ENCODE data around the gene PCBP4. TPM values are rescaled to one million over a fixed set of nuclear protein-coding genes. Genes with fewer than 3 reads are reported as not detected.

The PCBP4 gene
- polyA plus RNA-seq, 1 donor (not counting 4 experiments of a cell fraction or from before 2014, with no cell fraction given), result 25.2 TPM

- Histone ChIP-seq H3K4me2 (ENCODE audit: control insufficient read depth, extremely low read depth, insufficient read depth, low read depth, low read length) (no peak overlapping the region), H3K9me3 (ENCODE audit: control insufficient read depth, low read depth, low read length) (no peaks in the 10 kb centered on the region), H4K20me1 (ENCODE audit: control insufficient read depth, extremely low read depth, insufficient read depth, low read length) (no peaks in the 10 kb centered on the region), H2AFZ (ENCODE audit: control insufficient read depth, low read length) (no peak overlapping the region), H3K27ac (ENCODE audit: control insufficient read depth, insufficient read depth, low read length) (no peak overlapping the region), H3K79me2 (ENCODE audit: control insufficient read depth, insufficient read depth, low read length) (peaks cover 4% of the 10 kb centered on the region), H3K9ac (ENCODE audit: control insufficient read depth, extremely low read depth, insufficient read depth, low read length) (no peak overlapping the region), H3K9me1 (ENCODE audit: control insufficient read depth, extremely low read depth, insufficient read depth, low read length) (no peaks in the 10 kb centered on the region), H3K4me3 (ENCODE audit: control insufficient read depth in 2 of 3, extremely low read depth in 1 of 3, insufficient read depth in 2 of 3, low read depth in 1 of 3, low read length in 3 of 3) (no peak overlapping the region), H3K27me3 (ENCODE audit: control insufficient read depth, extremely low read depth, insufficient read depth, low read length) (no peaks in the 10 kb centered on the region), H3K4me1 (ENCODE audit: control insufficient read depth, extremely low read depth, insufficient read depth, low read length) (peaks cover 28% of the 10 kb centered on the region), H3K36me3 (ENCODE audit: control insufficient read depth in 2 of 2, extremely low read depth in 1 of 2, insufficient read depth in 2 of 2, low read length in 2 of 2) (no peaks in the 10 kb centered on the region)
- TF ChIP-seq EZH2 (IDR thresholded peaks at IDR 0.05; ENCODE audit: low read length) (no peak), CTCF (optimal IDR thresholded peaks at IDR 0.05 in 1 of 3, IDR thresholded peaks at IDR 0.05 in 1 of 3, conservative IDR thresholded peaks at IDR 0.05 in 1 of 3; ENCODE audit: extremely low read depth in 1 of 3, insufficient read depth in 2 of 3, low read length in 3 of 3) (no peak)
- no peak for FAIRE-seq
- dilution Hi-C loops (cut with MboI; ENCODE audit: extremely low pct_ligation_motif_present, low sequenced_read_pairs), result no loop called here
- no peak for DNase-seq (ENCODE audit: low read depth, low spot score)
Measured at GRCh38 chr3:51969841-51970240, 2.6 kb upstream of the PCBP4 start.

- Histone ChIP-seq H3K36me3 (ENCODE audit: control insufficient read depth in 2 of 2, extremely low read depth in 1 of 2, insufficient read depth in 2 of 2, low read length in 2 of 2) (peaks cover 0 to 1% of the 10 kb centered on the region in 2 experiments), H3K9ac (ENCODE audit: control insufficient read depth, extremely low read depth, insufficient read depth, low read length) (no peak overlapping the region), H3K79me2 (ENCODE audit: control insufficient read depth, insufficient read depth, low read length) (peaks cover 4% of the 10 kb centered on the region), H3K4me2 (ENCODE audit: control insufficient read depth, extremely low read depth, insufficient read depth, low read depth, low read length) (no peak overlapping the region), H3K27me3 (ENCODE audit: control insufficient read depth, extremely low read depth, insufficient read depth, low read length) (no peaks in the 10 kb centered on the region), H2AFZ (ENCODE audit: control insufficient read depth, low read length) (no peak overlapping the region), H3K27ac (ENCODE audit: control insufficient read depth, insufficient read depth, low read length) (no peak overlapping the region), H3K9me1 (ENCODE audit: control insufficient read depth, extremely low read depth, insufficient read depth, low read length) (no peaks in the 10 kb centered on the region), H3K4me1 (ENCODE audit: control insufficient read depth, extremely low read depth, insufficient read depth, low read length) (peaks cover 20% of the 10 kb centered on the region), H3K9me3 (ENCODE audit: control insufficient read depth, low read depth, low read length) (no peaks in the 10 kb centered on the region), H3K4me3 (ENCODE audit: control insufficient read depth in 2 of 3, extremely low read depth in 1 of 3, insufficient read depth in 2 of 3, low read depth in 1 of 3, low read length in 3 of 3) (no peak overlapping the region), H4K20me1 (ENCODE audit: control insufficient read depth, extremely low read depth, insufficient read depth, low read length) (no peaks in the 10 kb centered on the region)
- TF ChIP-seq EZH2 (IDR thresholded peaks at IDR 0.05; ENCODE audit: low read length), result no peak
- TF ChIP-seq CTCF (optimal IDR thresholded peaks at IDR 0.05 in 1 of 3, IDR thresholded peaks at IDR 0.05 in 1 of 3, conservative IDR thresholded peaks at IDR 0.05 in 1 of 3; ENCODE audit: extremely low read depth in 1 of 3, insufficient read depth in 2 of 3, low read length in 3 of 3), result no peak
- FAIRE-seq (peak; percentile 44), DNase-seq (ENCODE audit: low read depth, low spot score) (no peak)
- dilution Hi-C loops (cut with MboI; ENCODE audit: extremely low pct_ligation_motif_present, low sequenced_read_pairs), result no loop called here
Measured at GRCh38 chr3:51968883-51969678, 1.8 kb upstream of the PCBP4 start.

Data from keratinocyte (primary cell).